NCI-H1436 treated with DMSO at 0.1 percent for 48 hours (cell line): ENCODE results near the gene SGPP1.
"Not testable (repeated sequence)": the region's sequence is repeated elsewhere in the genome, so short reads cannot be mapped to it uniquely, and the experiment has no call there.

ENCODE experiments used
- DNase-seq: peaks from one replicate; lab custom pipeline; 2025; lab: John Stamatoyannopoulos, UW

The SGPP1 gene

DNA sequence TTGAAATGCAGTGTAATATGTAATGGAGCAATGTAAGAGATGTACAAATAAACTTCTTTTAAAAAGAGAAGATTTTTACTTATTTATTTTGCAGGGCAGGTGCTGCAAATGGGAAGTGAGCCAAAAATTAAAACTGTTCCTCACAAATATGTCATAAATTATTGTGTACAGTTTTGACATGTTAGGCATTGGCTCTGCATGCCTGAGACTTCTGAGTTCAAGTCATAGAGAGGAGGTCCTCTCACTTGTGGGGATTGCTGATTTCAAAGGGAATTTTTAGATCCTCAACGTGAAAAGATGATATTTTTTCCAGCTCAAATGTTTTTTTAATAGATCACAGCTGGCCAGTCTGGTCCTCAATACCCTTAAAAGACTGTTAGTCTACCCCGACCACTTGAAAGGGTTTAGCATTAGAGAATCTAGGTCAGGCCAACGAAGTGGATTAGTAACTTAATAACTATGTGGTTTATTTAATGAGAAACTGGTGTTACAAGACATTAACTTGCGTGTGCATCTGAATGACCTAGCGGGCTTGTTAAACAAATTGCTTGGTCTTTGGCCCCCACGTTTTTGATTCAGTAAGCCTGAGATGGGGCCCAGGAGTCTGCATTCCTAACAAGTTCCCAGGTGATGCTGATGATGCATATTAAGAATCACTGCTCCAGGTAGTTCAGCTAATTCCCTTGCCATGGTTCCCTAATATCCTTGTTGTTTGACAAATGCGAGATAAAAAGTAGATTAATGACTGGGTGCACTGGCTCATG, 55.3 kb downstream of the SGPP1 start:
- DNase-seq = no peak

DNA sequence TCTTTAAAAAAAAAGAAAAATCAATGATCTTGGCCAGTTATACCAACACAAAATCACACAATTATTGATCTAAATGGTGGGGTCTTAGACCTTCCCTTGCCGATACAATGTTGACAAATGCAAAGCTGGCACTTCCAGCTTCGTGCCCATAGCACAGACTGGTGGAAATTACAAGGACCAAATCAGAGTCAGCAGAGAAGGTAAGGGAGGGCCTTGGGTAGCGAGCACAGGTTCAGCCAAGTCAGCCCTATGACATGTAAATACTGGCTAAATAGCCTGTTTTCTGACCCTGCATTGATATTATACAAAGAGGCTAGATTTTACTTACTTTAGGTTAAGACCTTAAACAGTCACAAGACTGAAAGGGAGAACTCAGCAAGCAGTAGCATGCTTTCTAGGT, 55.9 kb downstream of the SGPP1 start:
- DNase-seq = no peak

DNA sequence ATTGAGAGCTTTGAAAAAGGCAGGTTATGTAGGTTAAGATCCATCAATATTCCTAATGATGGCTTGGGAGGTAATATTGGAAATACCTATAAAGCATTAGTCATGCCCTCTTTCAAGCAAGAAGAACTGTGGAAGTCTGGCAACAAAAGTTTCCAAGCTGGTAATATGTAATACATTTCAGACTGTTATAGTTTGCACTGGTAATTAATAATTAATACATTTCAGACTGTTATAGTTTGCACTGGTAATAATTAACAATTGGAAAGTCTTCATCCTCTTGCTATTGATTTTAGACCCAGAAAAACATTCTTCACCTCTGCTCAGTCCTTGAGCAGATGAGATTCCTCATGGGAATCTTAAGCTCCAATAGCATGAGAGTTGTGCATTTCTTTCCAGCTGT, 57.2 kb downstream of the SGPP1 start:
- DNase-seq = no peak

DNA sequence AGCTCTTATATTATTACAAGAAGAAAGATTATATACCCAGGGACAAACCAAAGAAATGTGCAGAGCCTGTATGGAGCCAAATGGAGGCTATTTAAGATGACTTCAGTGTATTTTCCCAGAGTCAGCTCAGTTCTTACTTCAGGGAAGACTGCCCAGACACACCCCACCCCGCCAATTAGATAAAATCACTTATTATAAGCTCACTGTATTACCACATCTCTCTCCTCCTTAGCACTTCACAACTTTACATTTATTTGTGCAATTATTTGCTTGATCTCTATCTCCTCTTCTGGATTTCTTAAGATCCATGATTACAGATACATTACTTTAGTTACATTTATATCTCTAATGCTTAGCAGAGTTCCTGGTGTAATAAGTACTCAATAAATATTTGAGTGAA, 61.5 kb downstream of the SGPP1 start:
- no peak for DNase-seq

DNA sequence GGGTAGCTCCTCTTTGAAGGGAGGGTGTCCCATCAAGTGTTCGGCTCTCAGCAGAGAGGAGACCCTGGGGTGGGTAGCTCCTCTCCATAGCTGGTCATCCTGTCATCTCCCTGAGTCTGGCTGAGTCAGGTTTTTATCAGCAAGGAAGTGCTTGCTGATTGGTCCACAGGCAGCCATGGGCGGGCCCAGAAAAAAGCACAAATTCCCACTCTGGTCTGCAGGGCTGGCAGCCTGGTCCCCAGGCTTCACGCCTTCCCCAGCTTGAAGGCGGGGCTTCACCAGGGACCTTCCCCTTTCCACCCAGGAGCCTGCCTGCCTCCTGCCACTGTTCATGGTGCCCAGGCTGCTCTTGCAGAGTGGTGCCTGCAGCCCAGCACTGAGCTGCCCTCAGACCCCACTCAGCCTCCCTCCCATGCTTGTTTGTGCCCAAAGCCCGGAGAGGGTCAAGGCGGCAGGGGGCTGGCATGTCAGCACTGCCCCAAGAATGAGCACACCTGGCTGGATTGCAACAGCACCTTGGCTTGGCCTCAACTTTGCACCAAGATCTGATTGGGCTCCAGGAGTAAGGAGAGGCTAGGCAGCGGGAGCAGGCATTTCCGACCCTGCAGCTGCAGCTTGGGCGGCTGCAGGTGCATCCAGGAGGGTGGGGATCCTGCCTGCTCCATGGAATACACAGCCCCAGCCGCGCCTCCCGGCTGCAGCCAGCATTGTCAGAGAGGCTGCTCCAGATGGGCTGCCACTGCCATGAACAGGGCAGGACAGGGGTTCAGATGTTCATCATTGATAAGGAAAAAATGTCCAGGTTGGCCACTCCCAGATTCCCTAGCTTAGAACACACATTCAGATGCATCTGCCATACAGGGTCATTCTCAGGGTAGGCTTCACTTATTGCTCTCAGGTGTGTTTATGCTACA, 64.2 kb downstream of the SGPP1 start:
- DNase-seq = no peak

DNA sequence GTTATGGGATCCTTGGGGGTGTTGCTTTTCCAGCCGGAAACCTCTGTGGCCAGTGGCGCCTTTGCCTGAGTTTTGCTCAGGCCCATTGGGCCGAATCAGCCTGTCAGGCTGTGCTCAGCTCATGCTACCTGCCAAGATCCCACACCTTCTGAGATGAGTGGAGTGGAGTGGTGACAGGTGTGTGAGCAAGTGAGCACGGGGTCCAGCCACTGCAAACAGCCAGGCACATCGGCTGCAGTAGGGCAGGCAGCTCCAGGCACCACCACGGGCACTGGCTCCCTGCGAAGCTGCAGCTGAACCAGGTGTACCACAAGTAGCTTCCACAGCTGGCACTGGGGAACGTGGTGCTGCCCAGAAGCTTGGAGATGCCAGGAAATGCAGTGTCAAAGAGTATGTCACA, 65.1 kb downstream of the SGPP1 start:
- DNase-seq = no peak

DNA sequence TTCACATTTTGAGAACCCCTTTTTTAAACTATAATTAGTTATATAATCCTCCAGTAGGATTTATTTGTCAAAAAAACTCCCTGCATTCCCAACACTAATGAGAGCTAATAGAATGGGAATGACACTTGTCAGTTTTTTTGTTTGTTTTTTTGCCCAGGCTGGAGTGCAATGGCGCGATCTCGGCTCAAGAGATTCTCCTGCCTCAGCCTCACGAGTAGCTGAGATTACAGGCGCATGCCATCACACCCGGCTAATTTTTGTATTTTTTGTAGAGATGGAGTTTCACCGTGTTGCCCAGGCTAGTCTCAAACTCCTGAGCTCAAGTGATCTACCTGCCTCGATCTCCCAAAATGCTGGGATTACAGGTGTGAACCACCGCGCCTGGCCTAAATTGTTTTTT, 66.0 kb downstream of the SGPP1 start:
- not testable (repeated sequence) for DNase-seq

DNA sequence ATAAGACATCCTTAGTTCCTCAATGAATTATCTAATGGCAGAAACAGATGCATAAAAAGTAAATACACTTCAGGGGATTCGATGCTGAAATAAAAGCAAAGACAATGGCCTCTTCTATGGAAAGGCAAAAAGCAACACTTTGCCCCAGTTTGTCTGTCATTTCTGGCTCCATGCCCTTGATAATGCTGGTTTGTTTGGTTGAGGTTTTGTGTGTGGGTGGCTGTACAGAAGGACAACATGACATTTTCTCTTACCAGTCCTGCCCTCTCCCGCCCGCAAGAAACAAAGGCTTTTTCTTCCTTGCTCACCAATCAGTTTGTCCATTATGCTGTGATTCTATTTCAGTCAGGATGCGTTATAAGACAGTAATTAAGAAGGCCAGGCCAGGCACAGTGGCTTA, 68.1 kb downstream of the SGPP1 start:
- no peak for DNase-seq

DNA sequence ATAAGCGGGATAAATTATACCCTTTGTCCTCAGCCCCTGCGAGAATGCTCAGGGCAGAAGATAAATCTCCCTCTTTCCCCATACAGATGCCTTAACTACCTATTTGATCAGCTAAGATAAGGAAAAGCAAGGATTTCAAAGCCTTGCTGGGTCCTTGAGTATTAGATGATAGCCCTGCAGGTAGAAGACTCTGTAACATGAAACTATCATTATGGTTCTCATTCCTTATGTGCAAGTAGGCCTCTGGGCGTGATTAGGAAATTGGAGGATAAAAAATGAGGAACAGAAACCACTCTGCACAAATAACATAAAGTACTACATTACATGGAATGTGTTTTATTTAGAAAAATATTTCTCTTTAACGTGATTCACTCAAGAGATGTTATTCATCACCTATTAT, 71.7 kb downstream of the SGPP1 start:
- DNase-seq = no peak

DNA sequence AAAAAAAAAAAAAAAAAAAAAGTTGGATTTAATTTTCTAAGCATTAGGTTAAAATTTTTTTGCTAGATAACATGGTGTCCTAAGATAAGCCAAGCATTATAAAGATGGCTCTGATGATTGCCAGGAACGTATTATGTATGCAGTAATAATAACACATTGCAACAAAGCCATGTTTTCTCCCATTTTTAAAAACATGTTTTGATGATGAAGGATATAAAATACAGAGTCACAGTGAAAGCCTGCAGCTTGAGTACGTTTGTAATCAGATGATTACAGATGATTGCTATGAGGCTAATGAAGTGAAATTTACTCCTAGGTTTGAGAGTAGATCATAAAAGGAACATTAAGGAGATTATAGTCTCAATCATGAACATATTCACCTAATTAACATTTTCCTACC, 72.9 kb downstream of the SGPP1 start:
- DNase-seq = no peak

DNA sequence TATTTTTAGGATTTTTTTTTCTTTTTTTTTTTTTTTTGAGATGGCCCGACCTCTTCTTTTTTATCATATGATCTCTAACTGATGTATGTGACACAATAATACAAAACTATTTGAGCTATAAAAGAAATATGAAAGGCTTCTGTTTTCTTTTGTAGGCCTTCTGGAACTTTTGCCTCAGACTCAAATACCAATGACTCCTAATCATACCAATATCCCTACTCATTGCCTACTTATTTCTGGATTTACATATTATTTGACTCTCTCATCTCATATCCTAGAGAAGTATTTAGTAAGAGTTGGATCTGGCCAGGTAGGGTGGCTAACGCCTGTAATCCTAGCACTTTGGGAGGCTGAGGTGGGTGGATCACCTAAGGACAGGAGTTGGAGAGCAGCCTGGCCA, 73.5 kb downstream of the SGPP1 start:
- DNase-seq = no peak

DNA sequence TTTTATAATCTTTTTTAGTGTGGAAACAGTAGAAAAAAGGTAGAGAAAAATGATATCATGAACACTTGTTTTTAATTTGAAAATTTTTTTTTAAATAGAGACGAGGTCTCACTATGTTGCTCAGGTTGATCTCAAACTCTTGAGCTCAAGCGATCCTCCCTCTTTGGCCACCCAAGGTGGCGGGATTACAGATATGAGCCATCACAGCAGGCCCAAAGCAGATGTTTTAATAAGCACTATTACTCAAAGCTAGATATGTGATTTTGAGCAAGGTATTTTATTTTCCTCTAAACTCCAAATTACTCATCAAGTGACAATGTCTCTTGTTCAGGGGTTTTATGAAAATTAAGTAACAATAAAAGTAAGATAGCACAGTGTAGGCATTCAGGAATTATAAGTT, 75.5 kb downstream of the SGPP1 start:
- no peak for DNase-seq

DNA sequence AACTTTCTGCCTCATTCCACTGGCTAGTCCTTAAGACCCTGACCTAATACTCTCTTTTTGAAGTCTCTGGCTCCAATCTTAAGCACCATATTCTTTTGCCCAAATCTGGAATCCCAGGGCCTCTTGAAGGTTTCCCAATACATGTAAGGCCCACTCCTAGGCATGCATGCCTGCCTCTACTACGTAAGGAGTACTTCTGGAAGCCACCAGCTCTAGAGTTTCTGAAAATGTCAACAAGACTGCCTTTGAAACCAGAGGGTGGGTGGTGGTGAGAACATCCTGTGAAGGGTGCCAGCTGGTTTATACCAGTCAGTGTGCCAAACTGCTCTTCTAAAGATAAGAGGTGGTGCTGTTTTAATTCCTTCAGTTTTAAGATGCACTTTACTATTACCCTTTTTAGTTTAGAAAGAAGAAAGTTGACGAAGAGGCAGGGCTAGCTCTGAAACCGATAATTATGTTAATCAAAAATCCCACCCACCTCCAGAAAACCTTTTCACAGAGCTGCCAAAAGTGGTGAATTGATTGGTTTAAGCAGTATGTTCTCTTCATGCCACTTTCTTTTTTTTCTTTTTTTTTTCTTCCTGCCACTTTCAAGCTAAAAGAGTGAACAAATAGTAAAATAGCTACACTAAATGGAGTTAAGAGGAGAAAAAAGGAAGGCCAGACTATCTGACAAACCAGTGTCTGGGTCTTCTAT, 77.5 kb downstream of the SGPP1 start:
- DNase-seq = no peak

DNA sequence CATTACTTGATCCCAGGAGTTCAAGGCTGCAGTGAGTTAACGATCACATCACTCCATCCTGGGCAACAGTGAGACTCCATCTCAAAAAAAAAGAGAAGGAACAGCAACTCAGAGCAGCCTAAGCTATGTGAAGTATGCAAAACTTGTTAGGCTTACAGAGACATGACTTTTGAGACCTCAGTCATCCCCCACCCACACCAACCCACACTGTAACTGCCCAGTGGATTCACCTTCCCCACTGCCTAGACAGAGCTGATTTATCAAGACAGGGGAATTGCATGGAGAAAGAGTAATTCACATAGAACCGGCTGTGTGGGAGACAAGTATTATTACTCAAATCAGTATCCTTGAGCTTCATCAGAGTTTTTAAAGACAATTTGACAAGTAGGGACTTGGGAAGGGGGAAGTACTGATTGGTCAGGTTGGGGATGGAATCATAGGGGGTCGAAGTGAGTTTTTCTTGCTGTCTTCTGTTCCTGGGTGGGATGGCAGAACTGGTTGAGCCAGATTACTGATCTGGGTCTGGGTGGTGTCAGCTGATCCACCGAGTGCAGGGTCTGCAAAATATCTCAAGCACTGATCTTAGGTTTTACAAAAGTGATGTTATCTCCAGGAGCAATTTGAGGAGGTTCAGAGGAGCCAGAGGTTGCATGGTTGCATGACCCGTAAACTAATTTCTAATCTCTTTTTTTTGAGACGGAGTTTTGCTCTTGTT, 80.0 kb downstream of the SGPP1 start:
- no peak for DNase-seq

DNA sequence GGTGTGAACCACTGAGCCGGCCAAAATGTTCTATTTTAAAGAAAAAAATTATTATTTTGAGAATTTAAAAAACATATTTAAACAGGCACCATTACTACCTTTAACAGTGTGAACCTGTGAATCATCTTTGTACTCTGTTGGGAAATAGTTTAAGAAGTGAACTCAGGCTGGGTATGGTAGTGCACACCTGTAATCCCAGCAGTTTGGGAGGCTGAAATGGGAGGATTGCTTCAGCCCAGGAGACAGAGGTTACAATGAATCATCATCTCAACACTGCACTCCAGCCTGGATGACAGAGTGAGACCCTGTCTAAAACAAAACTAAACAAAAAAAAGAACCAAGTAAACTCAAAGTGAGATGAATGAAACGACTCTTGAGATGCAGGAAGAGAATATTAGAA, 83.1 kb downstream of the SGPP1 start:
- no peak for DNase-seq

DNA sequence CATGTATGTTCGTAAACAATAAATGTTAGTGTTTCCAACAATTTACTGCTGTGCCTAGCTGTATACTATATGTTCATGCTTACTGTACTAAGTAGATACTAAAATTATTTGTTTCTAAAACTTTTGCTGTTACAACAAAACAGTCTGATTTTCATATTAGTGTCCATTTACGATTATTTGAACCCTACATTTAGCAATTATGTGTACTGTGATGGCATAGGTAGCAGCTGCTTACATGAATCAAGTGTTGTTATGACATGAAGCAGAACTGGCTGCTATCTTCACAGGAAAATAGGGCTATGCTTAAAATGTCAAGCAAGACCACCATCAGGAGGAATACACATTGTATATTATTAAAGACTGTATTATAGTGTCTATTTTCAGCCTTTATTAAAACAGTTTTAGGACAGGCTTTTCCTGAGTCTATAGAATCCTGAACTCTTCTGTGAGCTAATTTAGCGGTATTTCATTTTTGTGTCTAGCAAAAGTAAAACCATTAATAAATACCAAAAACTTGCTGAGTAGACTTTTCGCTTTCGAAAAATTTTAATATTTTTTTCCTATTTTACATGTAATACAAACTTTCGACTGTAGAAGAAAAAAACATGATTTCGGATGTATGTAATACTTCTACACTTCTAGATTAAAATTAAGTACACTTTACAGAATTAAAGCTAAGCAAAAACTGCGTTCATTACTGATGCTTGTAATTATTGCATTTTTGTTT, 85.0 kb downstream of the SGPP1 start:
- no peak for DNase-seq

DNA sequence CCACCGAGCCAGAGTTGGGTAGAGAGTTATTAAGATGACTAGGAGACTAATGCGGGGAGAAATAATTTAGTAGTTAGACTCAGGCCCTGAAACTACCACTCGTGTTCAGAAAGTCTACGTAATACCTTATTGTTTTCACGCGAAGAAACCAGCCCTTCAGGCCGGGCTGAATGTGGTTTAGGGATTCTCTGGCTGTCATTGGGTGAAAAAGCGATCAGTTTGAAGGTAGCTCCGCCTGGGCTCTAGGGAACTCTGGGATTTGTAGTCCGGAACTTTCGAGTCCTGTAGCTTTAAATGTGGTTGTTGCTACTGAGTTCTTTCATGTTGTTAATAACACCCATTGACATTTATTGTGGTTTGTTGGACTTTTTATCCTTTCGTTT, 85.6 kb downstream of the SGPP1 start:
- DNase-seq = peak; percentile 92

DNA sequence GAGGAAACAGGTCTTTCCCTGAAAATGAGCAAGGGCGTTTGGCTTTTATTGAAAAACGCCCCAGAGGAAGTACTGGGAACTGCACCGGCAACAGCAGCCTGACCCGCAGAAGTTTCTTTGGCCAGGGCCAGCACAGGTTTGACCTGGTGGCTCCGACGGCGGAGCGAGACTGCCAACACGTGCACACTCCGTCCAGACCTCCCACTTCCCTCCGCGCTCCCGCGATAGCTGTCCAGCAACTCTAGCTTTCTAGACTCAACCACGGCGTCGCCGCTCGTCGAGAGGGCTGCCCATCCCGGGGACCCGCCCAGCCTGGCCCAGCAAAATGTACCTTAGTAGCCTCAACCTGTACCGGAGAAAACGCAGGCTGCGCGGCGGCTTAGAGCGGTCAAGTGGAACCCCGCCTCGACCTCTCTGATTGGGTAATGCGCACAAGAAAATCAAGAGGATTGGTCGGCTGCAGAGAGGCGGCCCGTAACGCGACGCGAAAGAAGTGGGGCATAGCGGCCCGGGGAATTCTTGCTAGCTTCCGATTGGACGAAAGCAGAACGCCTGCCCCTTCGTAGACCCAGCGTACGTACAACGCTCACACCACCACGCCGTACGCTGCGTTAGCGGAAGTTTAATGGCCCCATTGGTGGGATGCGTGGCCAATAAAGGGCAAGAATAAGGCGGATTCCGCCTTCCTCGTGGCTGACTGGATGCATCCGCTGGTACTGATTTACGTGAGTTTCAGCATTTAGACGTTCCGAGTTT, 86.2 kb downstream of the SGPP1 start, which contains the start of gene WDR89:
WDR89 (minus strand) TSS at position 399 of the 756 bp plus-strand sequence. CDS start 41,929 bp downstream, outside the sequence.
- peak; percentile 96 for DNase-seq

DNA sequence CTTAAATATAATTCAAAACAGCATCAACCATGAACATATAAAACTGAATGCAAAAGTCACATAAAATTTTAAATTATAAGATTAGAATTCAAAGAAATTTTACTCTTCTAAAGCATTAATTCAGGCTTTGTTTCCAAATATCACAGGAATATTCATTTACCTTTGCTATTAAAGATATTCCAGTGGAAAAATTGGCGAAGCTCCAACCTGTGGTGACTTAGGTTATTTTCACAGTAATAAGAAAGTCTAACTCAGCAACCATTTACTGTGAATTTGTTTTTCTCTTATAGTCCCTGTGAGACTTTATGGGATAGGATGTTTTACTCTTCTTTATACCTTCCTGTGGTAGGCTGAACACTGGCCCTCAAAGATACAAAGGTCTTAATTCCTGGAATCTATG, 89.4 kb downstream of the SGPP1 start:
- no peak for DNase-seq

DNA sequence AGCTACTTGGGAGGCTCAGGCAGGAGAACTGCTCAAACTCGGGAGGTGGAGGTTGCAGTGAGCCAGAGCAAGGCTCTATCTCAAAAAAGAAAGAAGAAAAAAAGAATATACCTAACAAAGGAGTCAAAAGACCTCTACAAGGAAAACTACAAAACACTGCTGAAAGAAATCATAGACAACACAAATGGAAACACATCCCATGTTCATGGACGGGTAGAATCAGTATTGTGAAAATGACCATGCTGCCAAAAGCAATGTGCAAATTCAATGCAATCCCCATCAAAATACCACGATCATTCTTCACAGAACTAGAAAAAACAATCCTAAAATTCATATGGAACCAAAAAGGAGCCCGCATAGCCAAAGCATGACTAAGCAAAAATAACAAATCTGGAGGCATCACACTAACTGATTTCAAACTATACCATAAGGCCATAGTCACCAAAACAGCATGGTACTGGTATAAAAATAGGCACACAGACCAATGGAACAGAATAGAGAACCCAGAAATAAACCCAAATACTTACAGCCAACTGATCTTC, 91.7 kb downstream of the SGPP1 start:
- not testable (repeated sequence) for DNase-seq
